Stimulated activated CD4-positive, alpha-beta T cell treated with anti-CD3 and anti-CD28 coated beads, Interleukin-12 subunit alpha, Interleukin-12 subunit beta, amount 100 ng/mL, for 48 hours (primary cell): ENCODE data around the gene CCDC9B.

Experiments
- DNase-seq, 3 donors: peaks; one replicate each; pipeline ENCODE4 v3.0.0-alpha.2; 2020; ENCODE audit warnings: low read depth in 2 of 3, low spot score in 1 of 3

CCDC9B gene

GRCh38 chr15:40293006-40293405, 47.7 kb downstream of the CCDC9B start:
- DNase-seq = no peak

GRCh38 chr15:40292246-40292645, 48.5 kb downstream of the CCDC9B start:
- no peak for DNase-seq

GRCh38 chr15:40290918-40291574, 49.7 kb downstream of the CCDC9B start:
- no peak for DNase-seq

GRCh38 chr15:40290545-40290917, 50.2 kb downstream of the CCDC9B start:
- DNase-seq = no peak

DNA sequence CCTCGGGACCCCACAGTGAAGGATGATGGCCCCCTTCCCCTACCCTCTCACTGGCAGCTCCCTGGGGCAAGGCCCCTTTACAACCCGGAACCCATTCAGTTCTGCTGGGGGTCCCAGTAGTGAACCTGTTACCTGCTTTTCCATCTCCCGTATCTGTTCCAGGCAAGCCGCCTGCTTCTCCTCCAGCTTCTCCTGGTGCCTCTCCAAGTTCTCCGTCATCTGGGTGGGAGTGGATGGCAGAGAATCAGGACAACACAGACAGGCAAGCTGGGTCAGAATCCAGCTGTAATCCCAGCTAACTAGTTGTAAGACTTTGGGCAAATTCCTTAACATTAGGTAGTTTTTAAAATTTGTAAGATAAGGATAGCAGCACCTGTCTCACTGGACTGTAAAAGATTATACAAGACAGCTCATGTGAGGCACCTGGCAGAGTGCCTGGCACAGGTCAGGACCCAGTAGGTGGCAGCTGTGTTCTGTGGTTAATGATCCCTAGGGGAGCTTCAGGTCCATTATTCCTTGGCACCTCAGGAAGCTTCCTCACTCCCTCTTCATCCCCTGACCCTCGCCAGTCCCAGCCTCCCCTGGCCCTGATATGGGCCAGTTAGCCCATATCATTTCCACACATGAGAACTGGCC, 51.5 kb downstream of the CCDC9B start:
- no peak for DNase-seq

- DNase-seq = no peak
Measured at GRCh38 chr15:40287968-40288367, 52.8 kb downstream of the CCDC9B start.

DNA sequence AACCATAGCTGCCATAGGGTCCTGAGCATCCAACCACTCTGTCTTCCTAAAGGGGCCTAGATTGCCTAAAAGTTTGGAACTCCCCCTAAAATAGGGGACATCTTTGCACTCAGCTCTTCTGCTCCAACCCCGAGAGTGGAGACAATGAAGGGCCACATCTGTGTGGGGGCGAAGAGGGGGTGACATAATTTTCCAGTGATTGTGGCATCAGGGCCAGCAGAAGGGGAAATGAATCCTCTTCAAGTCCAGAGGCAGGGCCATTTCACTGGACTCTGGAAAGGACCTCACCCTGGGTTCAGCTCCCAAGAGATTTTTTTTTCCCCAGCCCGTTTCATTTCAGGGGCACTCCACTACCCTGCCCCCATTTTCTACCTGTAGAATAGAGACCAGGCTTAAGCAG, 53.2 kb downstream of the CCDC9B start:
- no peak for DNase-seq

GRCh38 chr15:40286794-40287193, 53.9 kb downstream of the CCDC9B start:
- DNase-seq = no peak

DNA sequence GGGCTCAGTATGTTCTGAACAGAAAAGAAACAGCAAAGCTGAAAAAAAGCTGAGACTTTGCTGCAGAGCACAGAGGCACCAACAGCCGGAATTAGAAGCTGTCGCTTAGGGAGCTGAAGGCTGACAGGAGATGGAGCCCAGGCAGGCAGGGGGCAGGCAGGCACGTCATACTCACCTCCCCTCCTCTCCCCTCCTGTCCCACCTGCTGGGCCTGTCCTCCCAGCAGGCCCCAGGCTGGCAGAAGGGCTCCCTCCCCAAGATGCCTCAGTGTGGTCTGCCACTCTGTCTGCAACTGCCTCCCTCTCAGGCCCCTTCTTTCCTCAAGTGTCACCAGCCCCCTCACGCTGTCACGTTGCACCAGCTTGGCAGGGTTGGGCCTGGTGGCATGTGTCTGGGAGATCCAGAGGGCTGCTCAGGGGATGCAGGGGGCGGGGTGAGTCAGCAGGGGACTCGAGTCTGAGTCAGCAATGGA, 54.6 kb downstream of the CCDC9B start:
- no peak for DNase-seq

DNA sequence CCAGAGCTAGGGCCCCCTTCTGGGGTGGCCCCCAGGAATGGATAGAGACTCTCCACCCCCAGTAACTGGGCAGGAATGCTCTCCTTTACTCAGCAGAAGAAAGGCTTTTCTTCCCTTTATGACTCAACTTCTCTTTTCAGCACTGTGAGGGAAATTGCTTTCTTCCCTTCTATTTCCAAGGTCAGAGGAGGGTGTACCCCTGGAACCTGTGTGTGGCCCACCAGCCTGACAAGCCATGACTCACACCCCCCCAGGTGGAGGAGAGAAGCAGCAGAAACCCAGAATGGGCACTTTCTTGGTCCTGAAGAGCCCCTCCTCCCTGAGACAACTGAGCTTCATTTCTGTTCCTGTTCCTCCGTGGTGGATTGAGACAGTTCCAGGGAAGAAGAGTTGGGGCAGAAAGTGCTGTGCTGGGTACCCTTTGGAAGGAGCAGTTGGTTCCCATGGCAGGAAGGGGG, 55.2 kb downstream of the CCDC9B start:
- DNase-seq = no peak

DNA sequence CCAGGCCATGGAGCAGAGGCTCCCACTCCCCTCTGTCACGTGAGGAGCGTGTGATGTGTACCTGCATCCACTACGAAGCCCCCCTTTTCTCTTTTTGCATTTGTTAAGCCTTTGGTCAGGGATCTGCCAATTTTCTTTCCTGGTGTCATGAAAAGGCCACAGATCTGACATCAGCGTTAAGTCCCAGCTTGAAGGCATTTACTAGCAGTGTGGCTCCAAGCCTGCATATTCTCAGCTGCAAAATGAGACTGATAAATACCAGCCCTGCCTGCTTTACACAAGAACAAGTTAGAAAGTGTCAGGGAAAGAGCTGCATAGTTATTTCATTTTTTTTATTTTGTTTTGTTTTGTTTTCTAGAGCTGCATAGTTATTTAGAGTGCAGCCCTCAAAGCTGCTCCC, 55.6 kb downstream of the CCDC9B start:
- no peak for DNase-seq

- DNase-seq = no peak
Measured at GRCh38 chr15:40283615-40284300, 57.0 kb downstream of the CCDC9B start.

DNA sequence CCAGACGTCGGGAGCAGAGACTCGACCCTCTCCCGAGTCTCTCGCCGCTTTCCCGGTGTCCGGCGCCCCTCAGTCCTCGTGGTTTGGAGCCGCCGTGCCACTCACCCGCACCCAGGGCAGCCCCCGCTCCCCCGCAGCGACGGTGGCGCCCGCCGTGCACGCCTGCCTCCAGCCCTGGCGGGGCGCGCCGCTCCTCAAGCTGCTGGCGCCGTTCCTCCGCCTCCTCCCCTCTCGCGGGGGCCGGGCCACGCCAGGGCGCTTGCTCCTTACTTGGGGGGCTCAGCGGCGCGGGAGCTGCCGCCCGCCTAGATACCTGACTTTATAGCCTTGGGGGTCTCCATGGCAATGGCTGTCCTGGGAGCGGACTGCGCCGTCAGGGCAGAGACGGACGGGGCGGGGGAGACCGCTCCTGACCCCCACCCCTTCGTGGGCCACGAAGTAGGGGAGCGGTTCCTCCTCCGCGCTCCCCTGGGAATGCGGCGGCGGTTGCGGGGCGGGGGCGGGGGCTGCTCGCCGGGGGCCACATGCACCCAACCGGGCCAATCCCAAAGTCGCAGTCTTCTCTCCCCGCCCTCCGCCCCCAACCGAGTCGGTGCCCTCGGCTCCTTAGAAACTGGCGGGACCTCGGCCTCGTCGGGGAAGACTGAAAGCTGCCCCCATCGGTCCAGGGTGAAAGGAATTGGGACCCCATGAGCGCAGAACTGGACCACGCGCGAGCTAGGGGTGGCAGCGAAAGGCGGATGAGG, 57.7 kb downstream of the CCDC9B start, which contains the start of gene ANKRD63:
ANKRD63 (minus strand) TSS at position 196 of the 746 bp plus-strand sequence. CDS start 478 bp downstream, outside the sequence.
- DNase-seq = peak in 1 of 3 donors; percentile 10

- DNase-seq = peak in 2 of 3 donors; percentile 26 to 31
Measured at GRCh38 chr15:40282147-40282868, 58.4 kb downstream of the CCDC9B start.

DNA sequence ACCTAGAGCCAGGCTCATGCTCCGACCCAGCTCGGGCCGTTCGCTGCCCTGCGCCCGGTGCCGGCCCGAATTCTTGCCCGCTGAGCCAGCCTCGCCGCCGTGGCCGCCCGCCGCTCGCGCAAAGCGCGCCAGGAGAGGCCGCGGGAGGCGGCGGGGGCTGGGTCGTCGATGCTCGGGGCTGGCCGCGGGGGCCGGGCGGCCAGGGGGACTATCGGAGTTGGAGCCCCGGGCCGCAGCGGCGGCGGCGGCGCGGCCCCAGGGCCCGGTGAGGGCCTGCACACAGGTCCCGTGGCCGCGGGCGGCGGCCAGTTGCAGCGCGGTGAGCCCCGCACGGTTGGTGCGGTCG, 59.0 kb downstream of the CCDC9B start:
- no peak for DNase-seq
